ENCODE data around the gene TBC1D3I. TPM values are rescaled to one million over a fixed set of nuclear protein-coding genes. Genes with fewer than 3 reads are reported as not detected.
A peak's percentile ranks its signal among the peaks of the same experiment; 100 is the strongest.
"Not testable (repeated sequence)": the region's sequence is repeated elsewhere in the genome, so short reads cannot be mapped to it uniquely, and the experiment has no call there.

Gene TBC1D3I
- total RNA-seq, result under 1 TPM in 2 of 4 donors, not detected in 2; 0.70 to 0.80 TPM

DNA sequence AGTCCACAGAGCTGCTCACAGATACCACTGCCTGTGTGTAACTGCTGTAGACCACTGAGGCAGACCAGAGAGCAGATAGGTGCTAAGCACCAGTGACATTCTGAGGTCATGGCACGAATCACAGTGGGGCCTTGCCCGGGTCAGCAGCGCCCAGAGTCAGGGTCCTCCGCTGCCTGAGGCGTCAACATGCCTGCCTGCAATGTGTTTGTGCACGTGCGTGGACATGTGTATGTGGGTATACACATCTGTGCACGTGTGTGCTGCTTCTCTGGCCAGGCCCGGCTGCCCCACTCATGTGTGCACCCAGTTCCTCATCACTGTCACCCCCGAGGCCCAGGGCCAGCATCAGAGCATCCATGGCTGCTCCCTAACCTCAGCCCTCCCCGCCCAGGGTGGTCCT lies at the start of gene TBC1D3I:
TSS of gene TBC1D3I (minus strand) at position 101 of the 400 bp plus-strand sequence. CDS start 1,585 bp downstream, outside the sequence.
- not testable (repeated sequence) for H3K27ac ChIP-seq, H3K9me3 ChIP-seq, H3K36me3 ChIP-seq, DNase-seq, H3K4me3 ChIP-seq, H3K27me3 ChIP-seq, H3K4me1 ChIP-seq

DNA sequence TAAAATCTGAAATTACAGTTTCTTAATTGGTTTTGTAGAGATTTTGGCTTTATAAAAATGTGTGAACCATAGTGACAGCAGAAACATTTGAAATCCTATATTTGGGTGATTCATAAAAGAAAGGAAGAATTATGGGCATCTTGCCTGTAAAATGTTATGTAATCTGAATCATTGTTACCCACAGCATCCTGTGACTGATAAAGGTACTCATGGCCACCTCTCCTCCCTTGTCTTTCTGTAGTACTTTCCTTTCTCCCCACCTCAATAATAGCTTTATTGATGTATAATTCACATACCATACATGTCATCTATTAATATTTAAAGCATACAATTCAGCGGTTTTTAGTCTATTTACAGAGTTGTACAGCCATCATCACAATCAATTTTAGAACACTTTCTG lies 30.8 kb upstream of the TBC1D3I start:
- not testable (repeated sequence) for H3K27ac ChIP-seq

DNA sequence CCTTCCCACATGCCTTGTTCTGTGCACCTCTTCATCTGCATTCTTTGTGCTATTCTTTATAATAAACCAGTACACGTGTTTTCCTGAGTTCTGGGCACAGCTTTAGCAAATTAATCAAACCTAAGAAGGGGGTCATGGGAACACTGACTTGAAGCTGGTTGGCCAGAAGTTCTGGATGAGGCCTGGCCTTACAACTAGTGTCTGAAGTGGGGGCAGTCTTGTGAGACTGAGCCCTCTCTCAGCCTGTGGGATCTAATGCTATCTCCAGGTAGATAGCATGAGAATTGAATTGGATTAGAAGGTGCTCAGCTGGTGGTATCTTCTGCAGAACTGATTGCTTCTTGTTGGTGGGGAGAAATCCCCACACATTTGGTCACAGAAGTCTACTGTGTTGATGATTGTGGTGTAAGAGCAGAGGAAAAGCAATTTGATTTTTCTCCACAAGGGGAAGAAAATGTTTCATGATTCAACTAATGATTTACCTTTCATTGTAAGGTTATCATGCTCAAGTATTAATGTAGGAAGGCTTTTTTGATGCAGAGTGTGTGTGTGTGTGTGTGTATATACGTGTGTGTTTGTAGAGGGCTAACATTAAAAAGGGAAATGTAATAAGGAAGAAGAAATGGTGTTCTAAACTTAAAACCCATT lies 25.7 kb upstream of the TBC1D3I start:
- H3K27ac ChIP-seq, H3K9me3 ChIP-seq, DNase-seq, H3K4me1 ChIP-seq, H3K27me3 ChIP-seq, H3K4me3 ChIP-seq, H3K36me3 ChIP-seq: not testable (repeated sequence)

More for the DNA sequence above, 30.8 kb upstream of the TBC1D3I start:
- H3K36me3 ChIP-seq, H3K27me3 ChIP-seq, H3K4me3 ChIP-seq, H3K4me1 ChIP-seq, H3K9me3 ChIP-seq, DNase-seq: not testable (repeated sequence)

DNA sequence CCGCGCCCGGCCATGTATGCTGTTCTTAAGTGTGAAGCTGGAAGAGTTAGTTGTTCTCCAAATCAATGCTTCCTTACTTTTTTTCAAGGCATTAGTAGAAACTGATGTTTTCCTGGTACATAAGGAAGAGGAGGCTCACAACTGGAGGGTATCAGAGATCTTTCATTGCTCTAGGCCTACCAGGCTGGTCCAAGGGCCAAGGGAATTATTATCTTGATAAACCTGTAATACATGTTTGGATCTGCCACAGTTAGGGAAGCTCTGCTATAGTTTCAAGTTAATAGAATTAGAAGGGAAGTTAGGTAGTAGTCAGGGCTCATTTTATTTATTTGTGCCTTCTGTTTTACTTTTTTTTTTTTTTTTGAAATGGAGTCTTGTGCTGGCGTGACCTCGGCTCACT lies 19.8 kb upstream of the TBC1D3I start:
- DNase-seq, H3K4me3 ChIP-seq, H3K27ac ChIP-seq, H3K36me3 ChIP-seq, H3K4me1 ChIP-seq, H3K9me3 ChIP-seq, H3K27me3 ChIP-seq: not testable (repeated sequence)

DNA sequence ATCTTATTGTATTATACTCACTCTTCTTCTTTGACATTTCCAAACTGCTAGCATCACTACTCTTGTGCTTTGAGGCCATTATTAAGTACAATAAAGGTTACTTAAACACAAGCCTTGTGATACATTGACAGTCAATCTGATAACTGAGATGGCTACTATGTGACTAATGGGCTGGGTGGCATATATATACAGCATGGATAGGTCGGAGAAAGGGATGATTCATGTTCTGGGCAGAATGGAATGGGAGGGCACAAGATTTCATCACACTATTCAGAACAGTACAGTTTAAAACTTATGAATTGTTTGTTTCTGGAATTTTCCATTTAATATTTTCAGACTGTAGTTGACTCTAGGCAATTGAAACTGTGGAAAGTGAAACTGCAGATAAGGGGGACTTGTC lies 18.9 kb upstream of the TBC1D3I start:
- H3K27me3 ChIP-seq, DNase-seq, H3K9me3 ChIP-seq, H3K4me3 ChIP-seq, H3K4me1 ChIP-seq, H3K27ac ChIP-seq, H3K36me3 ChIP-seq: not testable (repeated sequence)

DNA sequence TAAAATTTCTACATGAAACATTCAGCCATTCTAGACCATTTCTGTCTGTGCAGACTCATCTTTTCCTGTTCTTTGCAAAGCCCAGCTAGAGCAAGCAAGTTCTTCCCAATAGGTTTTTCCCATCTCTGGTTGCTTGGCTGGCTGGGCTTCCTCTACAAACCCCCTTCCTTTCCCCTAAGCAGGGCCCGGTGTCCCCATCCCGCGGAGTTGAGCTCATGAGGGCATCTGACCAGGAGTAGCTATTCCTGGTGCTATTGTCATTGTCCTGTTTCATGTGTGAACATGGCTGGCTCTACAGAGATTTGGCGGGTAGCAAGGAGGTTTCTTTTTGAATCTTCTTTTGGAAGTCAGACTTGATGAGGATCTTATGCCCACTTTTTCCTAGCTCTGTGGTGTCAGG lies 22.3 kb downstream of the TBC1D3I start:
- not testable (repeated sequence) for H3K4me1 ChIP-seq, H3K27me3 ChIP-seq, H3K36me3 ChIP-seq, H3K4me3 ChIP-seq, H3K9me3 ChIP-seq, H3K27ac ChIP-seq, DNase-seq

DNA sequence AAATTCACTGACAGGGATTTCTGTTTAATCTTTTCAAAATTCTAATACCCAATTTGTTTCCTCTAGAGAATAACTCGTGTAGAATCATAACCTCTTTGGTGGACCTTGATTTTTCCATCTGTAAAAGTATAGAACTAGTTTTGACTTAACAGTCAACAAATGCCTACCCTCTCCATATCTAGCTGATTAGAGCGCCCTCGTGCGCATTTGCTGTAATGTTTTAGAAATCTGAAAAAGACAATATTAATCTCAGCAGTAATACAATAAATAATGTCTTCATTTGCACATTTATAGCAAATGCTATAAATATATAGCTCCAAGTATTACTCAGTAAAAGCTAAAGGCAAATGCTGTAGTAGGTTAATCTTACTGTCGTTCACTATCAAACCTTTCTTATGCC lies 34.7 kb downstream of the TBC1D3I start:
- not testable (repeated sequence) for H3K27me3 ChIP-seq, H3K9me3 ChIP-seq, H3K27ac ChIP-seq, H3K4me3 ChIP-seq, H3K4me1 ChIP-seq, H3K36me3 ChIP-seq
- peak in 1 of 3 donors; percentile 58 for DNase-seq
- TF ChIP-seq, protein P1, sequence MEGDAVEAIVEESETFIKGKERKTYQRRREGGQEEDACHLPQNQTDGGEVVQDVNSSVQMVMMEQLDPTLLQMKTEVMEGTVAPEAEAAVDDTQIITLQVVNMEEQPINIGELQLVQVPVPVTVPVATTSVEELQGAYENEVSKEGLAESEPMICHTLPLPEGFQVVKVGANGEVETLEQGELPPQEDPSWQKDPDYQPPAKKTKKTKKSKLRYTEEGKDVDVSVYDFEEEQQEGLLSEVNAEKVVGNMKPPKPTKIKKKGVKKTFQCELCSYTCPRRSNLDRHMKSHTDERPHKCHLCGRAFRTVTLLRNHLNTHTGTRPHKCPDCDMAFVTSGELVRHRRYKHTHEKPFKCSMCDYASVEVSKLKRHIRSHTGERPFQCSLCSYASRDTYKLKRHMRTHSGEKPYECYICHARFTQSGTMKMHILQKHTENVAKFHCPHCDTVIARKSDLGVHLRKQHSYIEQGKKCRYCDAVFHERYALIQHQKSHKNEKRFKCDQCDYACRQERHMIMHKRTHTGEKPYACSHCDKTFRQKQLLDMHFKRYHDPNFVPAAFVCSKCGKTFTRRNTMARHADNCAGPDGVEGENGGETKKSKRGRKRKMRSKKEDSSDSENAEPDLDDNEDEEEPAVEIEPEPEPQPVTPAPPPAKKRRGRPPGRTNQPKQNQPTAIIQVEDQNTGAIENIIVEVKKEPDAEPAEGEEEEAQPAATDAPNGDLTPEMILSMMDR (IDR thresholded peaks at IDR 0.05), result peak in 2 of 6 experiments; percentile 20 to 26

DNA sequence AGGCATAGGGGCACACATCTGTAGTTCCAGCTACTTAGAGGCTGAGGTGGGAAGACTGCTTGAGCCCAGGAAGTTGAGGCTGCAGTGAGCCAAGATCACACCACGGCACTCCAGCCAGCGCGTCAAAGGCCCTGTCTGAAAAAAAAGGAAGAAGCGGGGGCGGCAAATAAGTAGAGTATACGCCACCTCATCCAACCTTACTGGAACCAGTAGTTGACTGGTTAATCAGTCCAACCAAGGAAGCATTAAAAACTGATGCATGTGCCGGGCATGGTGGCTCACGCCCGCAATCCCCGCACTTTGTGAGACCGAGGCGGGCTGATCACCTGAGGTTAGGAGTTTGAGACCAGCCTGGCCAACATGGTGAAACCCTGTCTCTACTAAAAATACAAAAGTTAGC lies 41.4 kb downstream of the TBC1D3I start:
- not testable (repeated sequence) for H3K36me3 ChIP-seq, H3K27me3 ChIP-seq, H3K4me1 ChIP-seq, H3K27ac ChIP-seq, DNase-seq, H3K4me3 ChIP-seq, H3K9me3 ChIP-seq

DNA sequence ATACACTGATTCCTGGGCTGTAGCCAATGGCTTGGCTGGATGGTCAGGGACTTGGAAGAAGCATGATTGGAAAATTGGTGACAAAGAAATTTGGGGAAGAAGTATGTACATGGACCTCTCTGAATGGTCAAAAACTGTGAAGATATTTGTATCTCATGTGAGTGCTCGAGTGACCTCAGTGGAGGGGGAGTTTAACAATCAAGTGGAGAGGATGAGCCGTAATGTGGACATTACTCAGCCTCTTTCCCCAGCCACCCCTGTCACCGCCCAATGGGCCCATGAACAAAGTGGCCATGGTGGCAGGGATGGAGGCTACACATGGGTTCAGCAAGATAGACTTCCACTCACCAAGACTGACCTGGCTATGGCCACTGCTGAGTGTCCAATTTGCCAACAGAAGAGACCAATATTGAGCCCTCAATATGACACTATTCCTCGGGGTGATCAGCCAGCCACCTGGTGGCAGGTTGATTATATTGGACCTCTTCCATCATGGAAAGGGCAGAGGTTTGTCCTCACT lies 42.7 kb downstream of the TBC1D3I start:
- DNase-seq, H3K27ac ChIP-seq, H3K9me3 ChIP-seq, H3K4me3 ChIP-seq, H3K36me3 ChIP-seq, H3K27me3 ChIP-seq, H3K4me1 ChIP-seq: not testable (repeated sequence)

DNA sequence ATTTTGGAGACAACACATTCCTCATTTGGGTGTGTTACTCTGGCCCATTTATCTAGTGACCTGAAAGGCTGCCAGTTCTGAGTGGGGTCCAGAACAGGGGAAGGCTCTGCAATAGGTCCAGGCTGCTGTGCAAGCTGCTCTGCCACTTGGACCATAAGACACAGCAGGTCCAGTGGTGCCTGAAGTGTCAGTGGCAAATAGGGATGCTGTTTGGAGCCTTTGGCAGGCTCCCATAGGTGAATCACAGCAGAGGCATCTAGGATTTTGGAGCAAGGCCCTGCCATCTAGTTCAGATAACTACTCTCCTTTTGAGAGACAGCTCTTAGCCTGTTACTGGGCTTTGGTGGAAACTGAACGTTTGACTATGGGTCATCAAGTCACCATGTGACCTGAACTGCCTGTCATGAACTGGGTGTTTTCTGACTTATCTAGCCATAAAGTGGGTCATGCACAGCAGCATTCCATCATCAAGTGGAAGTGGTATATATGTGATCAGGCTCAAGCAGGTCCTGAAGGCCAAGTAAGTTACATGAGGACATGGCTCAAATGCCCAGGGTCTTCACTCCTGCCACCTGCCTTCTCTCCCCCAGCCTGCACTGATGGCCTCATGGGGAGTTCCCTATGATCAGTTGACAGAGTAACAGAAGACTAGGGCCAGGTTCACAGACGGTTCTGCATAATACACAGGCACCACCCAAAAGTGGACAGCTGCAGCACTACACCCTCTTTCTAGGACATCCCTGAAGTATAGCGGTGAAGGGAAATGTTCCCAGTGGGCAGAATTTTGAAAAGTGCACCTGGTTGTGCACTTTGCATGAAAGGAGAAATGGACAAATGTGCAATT lies 43.4 kb downstream of the TBC1D3I start:
- not testable (repeated sequence) for H3K4me1 ChIP-seq, DNase-seq, H3K4me3 ChIP-seq, H3K36me3 ChIP-seq, H3K9me3 ChIP-seq, H3K27ac ChIP-seq, H3K27me3 ChIP-seq

DNA sequence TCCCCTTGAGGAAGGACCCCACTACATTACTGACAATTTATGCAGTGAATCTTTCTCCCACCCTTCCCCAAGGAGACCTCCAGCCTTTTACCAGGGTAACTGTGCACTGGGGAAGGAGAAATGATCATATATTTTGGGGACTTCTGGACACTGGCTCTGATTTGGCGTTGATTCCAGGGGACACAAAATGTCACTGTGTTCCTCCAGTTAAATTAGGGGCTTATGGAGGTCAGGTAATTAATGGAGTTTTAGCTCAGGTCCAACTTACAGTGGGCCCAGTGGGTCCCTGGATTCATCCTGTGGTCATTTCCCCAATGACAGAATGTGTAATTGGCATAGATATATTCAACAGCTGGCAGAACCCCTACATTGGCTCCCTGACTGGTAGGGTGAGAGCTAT lies 44.8 kb downstream of the TBC1D3I start:
- H3K4me1 ChIP-seq, H3K27me3 ChIP-seq, H3K4me3 ChIP-seq, H3K9me3 ChIP-seq, H3K27ac ChIP-seq, H3K36me3 ChIP-seq, DNase-seq: not testable (repeated sequence)

DNA sequence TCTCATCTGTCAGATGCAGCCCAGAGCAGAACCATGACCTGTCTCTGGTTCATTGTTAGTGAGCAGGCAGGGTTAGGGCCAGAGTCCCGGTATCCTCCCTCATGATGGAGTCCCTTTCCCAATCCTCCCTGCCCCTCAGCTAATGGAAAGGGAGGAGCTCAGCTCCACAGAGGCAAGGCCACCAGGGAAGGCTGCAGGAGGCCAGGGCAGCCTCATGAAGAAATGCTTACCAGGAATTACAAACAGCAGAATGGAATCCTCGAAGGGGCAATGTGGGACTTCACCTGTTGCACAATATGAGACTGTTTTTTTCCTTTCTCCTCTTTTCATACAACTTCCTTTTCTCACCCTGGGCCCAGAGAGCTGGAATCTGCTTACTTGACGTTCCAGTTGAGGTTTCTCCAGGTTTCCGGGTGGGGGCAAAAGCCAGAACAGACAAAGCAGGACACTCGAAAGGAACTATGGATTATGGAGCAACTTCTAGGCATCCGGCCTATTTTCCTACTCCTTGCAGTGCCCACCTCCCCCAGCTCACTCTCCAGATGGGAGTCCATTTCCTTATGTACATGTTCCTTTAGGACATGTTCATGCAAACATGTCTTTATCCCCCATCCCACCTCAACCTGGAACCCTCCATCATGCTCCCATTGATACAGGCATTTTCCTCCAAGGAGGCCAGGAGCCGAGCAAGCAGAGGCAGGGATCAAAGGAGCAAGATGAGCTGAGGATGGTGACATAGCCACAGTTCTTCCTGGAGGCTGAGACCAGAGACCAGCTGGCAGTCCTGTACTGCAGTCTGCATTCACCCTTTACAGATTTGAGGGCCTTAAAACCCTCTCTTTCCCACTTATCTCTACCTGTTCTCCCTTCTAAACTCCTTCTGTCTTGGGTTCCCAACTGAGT lies 48.7 kb downstream of the TBC1D3I start:
- not testable (repeated sequence) for H3K9me3 ChIP-seq, DNase-seq, H3K27me3 ChIP-seq, H3K4me3 ChIP-seq, H3K4me1 ChIP-seq, H3K36me3 ChIP-seq
- peak overlapping the region in 1 of 4 donors; percentile 3 for H3K27ac ChIP-seq
